HG02884 (cell line): ENCODE results near the gene CASQ1.

ENCODE experiments used
- ATAC-seq: cut with Tn5 transposase; IDR thresholded peaks from one replicate; pipeline ENCODE4 v1.9.1; 2021; ENCODE audit warnings: mild to moderate bottlenecking, moderate library complexity; ENCODE audit not compliant: unreplicated experiment

Gene CASQ1

DNA sequence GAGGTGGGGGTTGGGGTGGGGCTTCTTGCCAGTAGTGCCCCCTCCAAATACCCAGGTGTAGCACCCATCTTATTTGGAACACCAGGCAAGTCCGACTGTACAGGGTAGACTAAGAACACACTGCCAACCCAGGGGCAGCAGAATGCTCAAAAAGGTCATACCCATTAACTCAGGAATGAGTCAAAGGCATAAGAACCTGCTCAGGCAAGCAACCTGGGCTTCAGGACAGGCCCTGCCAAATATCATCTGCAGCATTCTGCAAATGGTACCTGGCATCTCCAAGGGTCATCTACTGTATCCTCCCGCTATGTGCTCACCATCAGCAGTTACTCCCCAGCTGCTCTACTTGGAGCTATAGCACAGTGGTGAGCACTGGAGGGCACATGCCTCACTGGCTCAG, 34.2 kb downstream of the CASQ1 start:
- ATAC-seq, result no peak

- no peak for ATAC-seq
Observed at GRCh38 chr1:160225345-160225744, 35.0 kb downstream of the CASQ1 start.

- no peak for ATAC-seq
Observed at GRCh38 chr1:160226623-160227022, 36.2 kb downstream of the CASQ1 start.

DNA sequence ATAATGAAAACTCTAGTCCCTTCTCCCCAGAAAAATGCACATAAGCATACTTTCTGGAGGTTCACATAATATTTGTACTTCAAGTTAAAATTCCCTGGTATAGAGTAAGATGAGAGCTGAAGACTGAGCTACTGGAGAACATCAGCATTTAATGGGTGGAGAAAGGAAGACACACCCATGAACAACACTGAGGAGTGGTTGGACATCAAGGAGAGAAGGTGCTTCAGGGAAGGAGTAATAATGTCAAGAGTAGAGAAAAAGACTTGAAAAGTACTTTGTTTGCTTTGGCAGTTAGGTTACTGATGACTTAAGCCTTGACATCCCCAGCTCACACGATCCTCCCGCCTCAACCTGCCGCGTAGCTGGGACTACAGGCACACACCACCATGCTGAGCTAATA, 36.7 kb downstream of the CASQ1 start:
- ATAC-seq, result no peak

DNA sequence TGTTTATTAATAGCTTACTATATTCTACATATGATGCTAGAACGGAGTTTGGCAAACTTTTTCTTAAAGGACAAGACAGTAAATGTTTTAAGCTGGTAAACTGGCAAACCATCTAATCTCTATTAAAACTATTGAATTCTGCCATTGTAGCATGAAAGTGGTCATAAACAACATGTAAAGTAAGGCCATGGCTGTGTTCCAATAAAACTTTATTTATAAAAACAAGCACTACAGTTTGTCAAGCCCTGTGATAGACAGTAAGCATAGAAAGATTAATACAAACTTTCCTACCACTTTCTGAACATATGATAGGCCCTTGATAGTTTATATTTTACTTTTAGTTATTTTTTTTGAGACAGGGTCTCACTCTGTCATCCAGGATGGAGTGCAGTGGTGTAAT, 37.2 kb downstream of the CASQ1 start:
- no peak for ATAC-seq

GRCh38 chr1:160228431-160228830, 38.1 kb downstream of the CASQ1 start:
- no peak for ATAC-seq

DNA sequence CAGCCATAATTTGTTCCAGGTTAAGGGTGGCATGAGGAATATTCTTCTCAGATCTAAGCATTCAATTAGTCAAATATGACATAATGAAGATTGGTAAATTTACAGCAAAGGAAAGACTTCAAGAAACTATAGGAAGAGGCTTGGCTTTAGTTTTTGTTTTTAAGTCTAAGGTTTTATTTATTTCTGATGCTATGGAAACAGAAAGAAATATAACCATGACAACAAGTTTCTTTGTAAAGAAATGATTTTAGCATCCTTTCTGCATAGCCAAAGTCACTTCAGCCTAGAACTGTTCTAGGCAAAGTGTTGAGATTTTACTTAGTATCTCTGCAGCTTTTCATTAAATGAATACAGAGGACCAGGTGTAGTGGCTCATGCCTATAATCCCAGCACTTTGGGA, 42.5 kb downstream of the CASQ1 start:
- no peak for ATAC-seq

- no peak for ATAC-seq
Observed at GRCh38 chr1:160236806-160237205, 46.4 kb downstream of the CASQ1 start.

DNA sequence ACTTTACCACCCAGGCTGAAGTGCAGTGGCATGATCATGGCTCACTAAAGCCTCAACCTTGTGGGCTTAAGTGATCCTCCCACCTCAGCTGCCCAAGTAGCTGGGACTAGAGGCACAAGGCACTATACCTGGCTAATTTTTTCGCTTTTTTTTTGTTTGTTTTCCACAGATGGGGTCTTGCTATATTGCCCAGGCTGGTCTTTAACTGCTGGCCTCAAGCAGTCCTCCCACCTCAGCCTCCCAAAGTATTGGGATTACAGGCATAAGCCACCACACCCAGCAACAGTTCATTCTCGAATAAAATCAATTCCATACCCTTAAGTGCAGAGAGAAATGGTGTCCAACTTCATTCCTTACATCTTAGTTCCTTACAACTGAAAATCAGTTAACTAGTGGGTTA, 47.2 kb downstream of the CASQ1 start:
- ATAC-seq, result no peak

DNA sequence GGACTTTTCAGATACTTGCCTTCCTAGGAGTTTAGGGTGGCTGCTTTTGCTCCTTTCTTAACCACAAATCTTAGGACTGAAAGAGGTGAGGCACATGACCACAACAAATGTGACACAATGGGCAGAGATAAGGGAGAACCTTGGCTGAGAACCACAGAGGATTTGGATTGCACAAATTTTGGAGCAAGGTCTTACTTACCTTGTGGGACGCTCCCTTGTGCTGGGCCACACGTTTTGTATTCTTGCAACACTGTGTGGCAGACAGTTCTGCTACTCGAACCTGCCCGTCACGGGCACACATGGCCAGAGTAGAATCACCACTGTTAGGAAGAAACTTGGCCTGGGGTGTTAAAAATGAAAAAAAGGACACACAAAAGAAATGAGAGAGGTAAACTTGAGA, 48.0 kb downstream of the CASQ1 start:
- ATAC-seq, result no peak

DNA sequence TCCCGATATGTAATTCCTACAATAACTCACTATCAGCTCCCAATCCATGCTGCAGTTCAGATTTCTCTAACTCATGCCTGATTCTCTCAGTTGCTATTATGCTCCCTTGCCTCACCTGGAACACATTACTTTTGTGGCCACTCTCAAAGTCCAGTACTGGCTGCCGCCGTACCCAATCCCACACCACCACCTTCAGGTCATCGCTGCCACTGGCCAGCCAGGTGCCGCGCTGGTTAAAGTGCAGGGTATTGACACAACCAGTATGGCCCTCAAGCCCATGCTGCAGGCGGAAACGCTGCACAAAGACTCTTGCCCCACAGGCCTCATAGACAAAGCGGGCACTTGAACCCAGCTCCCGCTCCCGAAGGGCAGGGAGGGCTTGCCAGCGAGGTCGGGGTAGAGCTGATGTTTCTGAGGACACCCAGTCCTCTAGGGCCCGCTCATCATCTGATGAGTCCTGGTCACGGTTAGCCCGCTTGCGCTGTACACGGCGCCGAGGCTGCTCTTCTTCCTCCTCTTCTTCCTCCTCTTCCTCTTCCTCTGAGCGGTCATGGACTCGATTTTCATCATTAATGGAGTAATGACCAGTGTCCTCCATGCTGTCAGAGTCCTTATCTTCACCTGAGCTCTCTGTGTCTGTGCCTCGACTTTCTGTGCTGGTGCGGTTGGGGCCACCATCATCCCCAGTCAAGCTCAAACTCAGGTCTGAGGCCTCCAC, 49.4 kb downstream of the CASQ1 start:
- ATAC-seq, result no peak

DNA sequence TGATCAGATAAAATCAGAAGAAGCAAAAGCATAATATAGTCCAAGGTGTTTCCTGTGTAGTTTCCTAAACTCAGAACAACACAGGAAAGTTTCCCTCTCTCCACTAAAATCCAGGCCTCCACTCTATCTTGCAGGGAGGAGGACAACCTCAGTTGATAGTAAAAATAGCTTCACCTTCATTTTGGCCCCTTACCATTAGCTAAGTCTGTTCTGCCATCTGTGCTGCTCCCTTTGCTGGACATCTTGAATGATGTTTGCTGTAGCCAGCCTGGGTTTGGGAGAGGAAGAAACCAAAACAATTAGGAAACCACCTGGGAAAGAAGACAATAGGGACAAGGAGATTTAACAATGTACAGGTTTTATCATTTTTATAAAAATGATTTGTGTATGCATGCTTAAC, 53.4 kb downstream of the CASQ1 start:
- ATAC-seq, result no peak

DNA sequence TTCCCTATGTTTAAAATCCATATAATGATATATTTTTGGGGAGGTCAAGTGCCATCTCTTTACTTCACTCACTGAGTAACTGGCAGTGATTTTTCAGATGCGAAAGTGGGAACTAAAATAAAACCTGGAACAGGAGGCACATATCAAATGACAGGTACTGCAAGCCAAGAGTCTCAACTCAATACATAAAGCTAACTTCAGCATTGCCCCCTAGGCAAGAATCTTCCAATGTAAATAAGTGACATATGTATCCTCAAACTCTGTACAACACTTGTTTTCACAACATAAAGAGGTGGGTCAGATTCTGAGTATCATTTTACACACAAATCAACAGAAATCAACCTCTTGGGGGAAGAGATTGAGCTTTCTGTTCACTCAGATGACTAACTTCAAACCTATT, 53.8 kb downstream of the CASQ1 start:
- ATAC-seq, result no peak

DNA sequence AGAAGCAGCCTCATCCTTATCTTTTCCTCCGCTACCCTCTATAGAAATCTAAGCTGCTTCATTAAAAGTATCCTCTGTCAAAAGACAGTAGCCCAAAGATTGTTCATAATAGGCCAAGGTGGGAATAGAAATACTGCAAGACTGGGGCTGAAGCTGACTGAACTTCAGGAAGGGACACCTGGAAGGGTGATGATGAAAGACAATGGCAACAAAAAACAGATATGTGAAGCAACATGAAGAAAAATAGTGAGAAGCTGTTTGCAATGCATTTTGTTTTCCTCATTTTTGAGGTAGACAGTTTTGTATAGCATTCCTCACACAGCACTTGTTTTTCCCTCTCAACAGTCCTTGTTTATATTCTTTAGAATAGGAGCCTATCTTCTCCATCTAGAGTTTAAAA, 55.1 kb downstream of the CASQ1 start:
- ATAC-seq, result no peak

GRCh38 chr1:160247053-160247452, 56.7 kb downstream of the CASQ1 start:
- ATAC-seq, result no peak

DNA sequence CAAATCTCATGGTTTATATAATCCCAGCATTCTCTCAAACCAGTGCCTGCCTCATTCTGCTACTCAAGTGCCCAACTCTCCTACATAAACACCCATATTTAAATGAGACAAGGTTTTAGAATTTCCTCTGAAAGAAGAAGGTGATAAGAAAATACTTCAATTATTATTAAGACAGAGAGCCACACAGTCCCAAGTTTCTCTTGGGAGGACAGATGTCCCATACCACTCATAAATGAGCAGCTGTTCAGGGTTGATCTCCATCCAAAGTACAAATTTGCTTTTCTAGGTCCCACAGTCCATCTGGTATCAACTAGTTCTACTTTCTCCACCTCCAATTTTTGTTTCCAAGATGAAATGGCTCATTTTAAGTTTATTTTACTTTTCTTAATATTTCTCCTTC, 60.6 kb downstream of the CASQ1 start:
- no peak for ATAC-seq
